BLaER1 (cell line): ENCODE data around the gene IGSF3.
"Not testable (repeated sequence)": the region's sequence is repeated elsewhere in the genome, so short reads cannot be mapped to it uniquely, and the experiment has no call there.

Experiments used
- H3K27ac ChIP-seq: shearing (Covaris generic); formaldehyde crosslinking; 2 replicates; pipeline ENCODE4 v1.8.1; 2022
- H3K27me3 ChIP-seq: shearing (Covaris generic); formaldehyde crosslinking; 2 replicates; pipeline ENCODE4 v1.8.1; 2022
- H3K36me3 ChIP-seq: shearing (Covaris generic); formaldehyde crosslinking; 2 replicates; pipeline ENCODE4 v1.8.1; 2022
- H3K4me1 ChIP-seq: shearing (Covaris generic); formaldehyde crosslinking; 2 replicates; pipeline ENCODE4 v1.8.1; 2022
- H3K4me2 ChIP-seq: shearing (Covaris generic); formaldehyde crosslinking; 2 replicates; pipeline ENCODE4 v1.8.1; 2022
- H3K4me3 ChIP-seq: shearing (Covaris generic); formaldehyde crosslinking; 2 replicates; pipeline ENCODE4 v1.8.1; 2022
- H3K9ac ChIP-seq: shearing (Covaris generic); formaldehyde crosslinking; 2 replicates; pipeline ENCODE4 v1.8.1; 2022
- H3K9me3 ChIP-seq: shearing (Covaris generic); formaldehyde crosslinking; 2 replicates; pipeline ENCODE4 v1.8.1; 2022
- H4K20me1 ChIP-seq: shearing (Covaris generic); formaldehyde crosslinking; 2 replicates; pipeline ENCODE4 v1.8.1; 2022
- Cebpa-rat ChIP-seq: shearing (Covaris generic); IDR thresholded peaks from 2 replicates; pipeline ENCODE4 v1.8.1; 2022

IGSF3 gene

DNA sequence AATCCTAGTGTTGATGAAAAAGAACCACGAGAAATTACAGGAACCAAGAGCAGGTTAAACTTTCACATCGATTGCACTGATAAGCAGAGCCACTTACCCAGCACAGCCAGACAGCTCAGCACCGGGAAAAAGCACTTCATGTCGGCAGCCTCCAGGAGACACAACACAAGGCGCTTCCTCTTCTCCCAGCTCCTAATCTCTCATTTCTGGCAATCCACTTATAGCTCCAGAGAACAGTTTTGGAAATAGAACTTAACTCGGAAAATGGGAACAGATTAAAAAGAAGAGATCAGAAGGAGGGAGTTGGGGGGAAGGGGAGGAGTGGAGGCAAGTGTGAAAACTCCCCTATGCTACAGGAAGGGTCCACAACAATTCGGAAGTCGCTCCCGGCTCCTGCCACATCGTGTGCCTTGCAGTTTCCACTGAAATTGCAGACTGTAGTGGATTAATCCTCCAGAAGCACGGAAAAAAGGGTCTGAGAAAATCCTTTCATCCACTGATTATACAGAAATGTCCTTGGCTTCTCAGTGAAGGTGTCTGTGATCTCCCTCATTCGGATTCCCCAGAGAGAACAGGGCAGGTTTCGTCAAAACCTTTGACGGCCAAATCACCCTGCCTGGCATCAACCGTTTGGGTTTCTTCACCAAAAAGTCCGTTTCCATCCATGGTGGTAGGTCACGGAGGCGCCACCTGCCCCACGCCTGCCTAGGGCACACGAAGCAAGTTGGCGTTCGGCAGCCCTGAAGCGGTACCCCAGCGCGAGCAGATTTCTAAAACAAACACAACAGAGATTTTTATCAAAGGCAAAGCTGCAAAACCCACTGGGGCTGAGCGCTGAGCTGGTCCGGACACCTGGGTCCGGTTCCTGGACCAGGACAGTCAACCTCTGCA, 1.1 kb downstream of the IGSF3 start:
- Histone ChIP-seq H3K27ac (peak overlapping the region; percentile 74), H3K36me3 (peaks cover 13% of the 10 kb centered on the region), H3K4me3 (peak overlapping the region; percentile 87), H4K20me1 (peaks cover 24% of the 10 kb centered on the region), H3K27me3 (no peaks in the 10 kb centered on the region), H3K9ac (peak overlapping the region; percentile 80), H3K4me1 (peaks cover 50% of the 10 kb centered on the region), H3K4me2 (peak overlapping the region; percentile 99), H3K9me3 (no peaks in the 10 kb centered on the region)
- TF ChIP-seq Cebpa-rat, result no peak

DNA sequence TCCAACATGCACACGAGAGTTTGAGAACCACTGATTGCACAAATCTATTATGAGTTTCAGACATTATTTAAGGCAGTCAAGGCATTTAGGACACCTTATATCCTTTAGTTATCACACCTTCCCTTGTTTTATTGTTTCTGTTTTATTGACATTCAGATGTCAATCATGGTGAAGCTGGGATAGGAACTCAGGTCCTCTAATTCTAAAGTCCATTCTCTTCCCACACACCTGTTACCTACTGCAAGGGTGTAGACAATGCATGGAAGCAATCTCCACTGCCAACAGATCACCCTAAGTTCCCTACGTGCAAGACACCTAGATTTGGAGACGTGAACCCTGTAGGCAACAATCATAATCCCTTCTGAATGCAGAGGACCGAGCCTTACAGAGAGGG, 2.6 kb downstream of the IGSF3 start:
- peak overlapping the region; percentile 99 for H3K4me2 ChIP-seq
- no peaks in the 10 kb centered on the region for H3K27me3 ChIP-seq
- H3K4me3 ChIP-seq, result peak overlapping the region; percentile 87
- no peaks in the 10 kb centered on the region for H3K9me3 ChIP-seq
- peaks cover 20% of the 10 kb centered on the region for H3K36me3 ChIP-seq
- TF ChIP-seq Cebpa-rat, result no peak
- peaks cover 50% of the 10 kb centered on the region for H3K4me1 ChIP-seq
- no peak overlapping the region for H3K27ac ChIP-seq
- H3K9ac ChIP-seq, result no peak overlapping the region
- H4K20me1 ChIP-seq, result peaks cover 24% of the 10 kb centered on the region

DNA sequence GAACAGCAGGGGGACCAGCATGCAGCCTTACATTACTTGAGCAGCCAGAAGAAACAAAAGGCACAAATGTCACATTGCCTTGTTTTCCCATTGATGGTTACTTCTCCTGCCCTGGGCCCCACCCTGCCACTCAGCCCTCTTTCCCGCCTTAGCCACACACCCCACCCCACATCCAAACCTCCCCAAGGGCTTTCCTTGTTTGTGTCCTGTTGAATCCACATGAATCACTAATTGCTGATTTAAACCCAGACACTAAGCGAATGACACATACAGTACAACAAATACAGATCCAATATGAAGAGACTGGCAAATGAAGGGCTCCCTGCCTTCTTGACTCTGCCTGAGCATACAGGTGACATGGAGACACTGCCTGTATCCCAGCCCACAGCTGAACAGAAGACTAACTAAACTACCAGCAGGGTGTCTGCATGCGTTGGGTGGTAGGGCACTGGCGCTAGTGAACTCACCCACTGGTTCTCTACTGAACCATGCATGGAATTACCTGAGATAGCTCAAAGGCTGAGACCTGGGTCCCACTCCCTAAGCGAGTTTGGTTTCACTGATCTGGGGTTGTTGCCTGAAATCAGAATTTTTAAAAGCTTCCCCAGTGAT, 3.1 kb downstream of the IGSF3 start:
- Histone ChIP-seq H3K9ac (no peak overlapping the region), H3K36me3 (peaks cover 20% of the 10 kb centered on the region), H3K27me3 (no peaks in the 10 kb centered on the region), H3K4me2 (peak overlapping the region; percentile 99), H3K4me3 (no peak overlapping the region), H4K20me1 (peaks cover 24% of the 10 kb centered on the region), H3K4me1 (peaks cover 50% of the 10 kb centered on the region), H3K9me3 (no peaks in the 10 kb centered on the region), H3K27ac (no peak overlapping the region)
- no peak for TF ChIP-seq Cebpa-rat

DNA sequence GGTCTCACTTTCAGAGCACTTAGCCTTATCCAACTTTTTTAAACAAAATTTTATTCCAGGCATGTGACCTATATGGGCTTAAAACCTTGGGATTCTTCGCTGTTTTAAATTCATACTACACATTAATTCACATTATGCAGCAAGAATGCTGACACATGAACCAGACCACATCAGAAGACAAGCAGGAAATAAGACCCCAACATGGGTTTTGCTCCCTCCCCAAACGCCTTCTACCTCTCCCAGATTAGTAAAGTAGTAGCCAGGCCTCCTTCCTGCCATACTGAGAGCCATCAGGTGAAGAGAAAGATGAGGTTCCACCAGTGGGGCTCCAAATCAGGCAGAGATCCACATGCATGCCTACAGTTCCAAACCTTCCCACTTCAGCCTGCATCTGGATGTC, 3.7 kb downstream of the IGSF3 start:
- Histone ChIP-seq H3K4me3 (no peak overlapping the region), H3K4me1 (peaks cover 50% of the 10 kb centered on the region), H3K36me3 (peaks cover 20% of the 10 kb centered on the region), H3K27me3 (no peaks in the 10 kb centered on the region), H3K9me3 (no peaks in the 10 kb centered on the region), H4K20me1 (peaks cover 24% of the 10 kb centered on the region), H3K9ac (no peak overlapping the region), H3K27ac (no peak overlapping the region), H3K4me2 (peak overlapping the region; percentile 99)
- TF ChIP-seq Cebpa-rat, result no peak

DNA sequence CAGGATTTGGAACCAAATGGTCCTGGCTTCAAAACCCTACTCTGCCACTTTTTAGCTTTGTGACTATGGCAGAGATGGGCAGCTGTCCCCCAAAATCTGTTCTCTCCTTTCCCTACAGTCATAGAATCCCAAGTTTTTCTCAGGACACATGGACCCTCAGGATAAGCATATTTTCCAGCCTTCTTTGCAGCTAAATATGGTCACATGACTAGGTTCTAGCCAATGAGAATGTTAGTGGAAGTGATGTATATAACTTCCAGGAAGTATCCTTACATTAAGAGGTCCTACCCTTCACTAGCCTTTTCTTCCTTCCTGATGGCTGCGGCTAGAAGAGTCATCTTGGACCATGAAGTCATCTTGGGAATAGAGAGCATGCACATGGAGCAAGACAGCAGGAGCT, 5.9 kb downstream of the IGSF3 start:
- H3K36me3 ChIP-seq, result peaks cover 25% of the 10 kb centered on the region
- H3K4me2 ChIP-seq, result no peak overlapping the region
- no peak overlapping the region for H3K27ac ChIP-seq
- H3K9ac ChIP-seq, result no peak overlapping the region
- H3K27me3 ChIP-seq, result no peaks in the 10 kb centered on the region
- no peak for TF ChIP-seq Cebpa-rat
- peaks cover 43% of the 10 kb centered on the region for H3K4me1 ChIP-seq
- peaks cover 24% of the 10 kb centered on the region for H4K20me1 ChIP-seq
- no peaks in the 10 kb centered on the region for H3K9me3 ChIP-seq
- H3K4me3 ChIP-seq, result no peak overlapping the region

DNA sequence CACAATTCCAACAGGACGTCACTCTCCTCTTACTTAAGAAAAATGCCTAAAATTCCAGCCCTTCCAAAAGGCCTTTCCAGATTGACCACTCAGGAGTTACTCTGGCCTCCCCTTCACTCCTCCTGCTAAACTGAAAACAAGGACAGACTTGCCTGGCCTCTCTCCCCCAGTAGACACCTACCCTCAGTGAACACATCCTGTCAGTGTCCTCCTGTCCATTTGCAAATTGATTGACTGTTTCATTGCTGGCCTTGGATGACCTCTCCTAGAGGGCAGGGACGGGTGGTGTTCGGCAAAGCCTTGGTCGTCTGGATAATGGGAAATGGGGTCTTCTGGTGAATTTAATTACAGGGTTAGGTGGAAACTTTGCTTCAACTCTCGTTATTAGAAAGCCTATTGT, 8.9 kb downstream of the IGSF3 start:
- not testable (repeated sequence) for H3K9ac ChIP-seq, H3K9me3 ChIP-seq, H4K20me1 ChIP-seq, H3K4me3 ChIP-seq, H3K27ac ChIP-seq, H3K4me2 ChIP-seq, H3K27me3 ChIP-seq
- peaks cover 13% of the 10 kb centered on the region for H3K4me1 ChIP-seq
- H3K36me3 ChIP-seq, result peaks cover 35% of the 10 kb centered on the region

DNA sequence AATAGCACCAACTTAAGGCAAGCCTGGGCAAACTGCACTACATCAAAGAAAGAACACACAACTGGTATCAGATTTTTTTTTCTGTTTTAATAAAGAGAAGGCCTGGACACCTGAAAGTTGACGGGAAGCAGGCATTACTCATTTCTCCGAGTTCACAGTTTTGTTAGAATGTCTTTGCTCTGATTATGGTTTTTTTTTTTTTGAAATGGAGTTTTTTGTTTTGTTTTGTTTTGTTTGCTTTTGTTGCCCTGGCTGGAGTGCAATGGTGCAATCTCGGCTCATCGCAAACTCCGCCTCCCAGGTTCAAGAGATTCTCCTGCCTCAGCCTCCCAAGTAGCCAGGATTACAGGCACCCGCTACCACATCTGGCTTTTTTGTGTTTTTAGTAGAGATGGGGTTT, 9.7 kb downstream of the IGSF3 start:
- not testable (repeated sequence) for H3K4me3 ChIP-seq, H3K9me3 ChIP-seq, H3K4me2 ChIP-seq, H3K9ac ChIP-seq, H3K4me1 ChIP-seq, H4K20me1 ChIP-seq, H3K27me3 ChIP-seq, H3K27ac ChIP-seq
- H3K36me3 ChIP-seq, result peaks cover 36% of the 10 kb centered on the region

DNA sequence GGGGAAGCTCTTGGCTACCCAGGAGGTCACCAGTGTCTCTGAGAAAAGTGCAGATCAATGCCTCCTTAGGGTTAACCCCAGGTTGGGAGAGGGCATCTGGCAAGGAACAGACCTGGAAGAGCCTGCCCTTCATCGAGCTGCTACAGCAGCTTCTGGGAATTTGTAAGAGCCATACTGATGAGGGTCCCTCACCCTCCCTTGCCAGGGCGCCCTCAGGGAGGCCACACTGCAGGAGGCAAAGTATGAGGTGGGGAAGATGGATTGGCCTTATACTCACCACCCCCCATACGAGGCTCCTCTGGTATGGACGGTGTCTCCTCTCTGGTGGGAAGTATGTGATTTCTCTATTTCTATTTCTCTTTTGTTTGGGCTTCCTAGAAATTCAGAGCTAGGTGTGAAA, 13.2 kb downstream of the IGSF3 start:
- Histone ChIP-seq H3K36me3 (peaks cover 24% of the 10 kb centered on the region; the same call in 1 of the 2 replicates), H4K20me1 (no peaks in the 10 kb centered on the region), H3K27me3 (no peaks in the 10 kb centered on the region), H3K9me3 (no peaks in the 10 kb centered on the region), H3K9ac (no peak overlapping the region), H3K4me2 (no peak overlapping the region), H3K4me3 (no peak overlapping the region), H3K4me1 (no peaks in the 10 kb centered on the region), H3K27ac (no peak overlapping the region)
- no peak for TF ChIP-seq Cebpa-rat

DNA sequence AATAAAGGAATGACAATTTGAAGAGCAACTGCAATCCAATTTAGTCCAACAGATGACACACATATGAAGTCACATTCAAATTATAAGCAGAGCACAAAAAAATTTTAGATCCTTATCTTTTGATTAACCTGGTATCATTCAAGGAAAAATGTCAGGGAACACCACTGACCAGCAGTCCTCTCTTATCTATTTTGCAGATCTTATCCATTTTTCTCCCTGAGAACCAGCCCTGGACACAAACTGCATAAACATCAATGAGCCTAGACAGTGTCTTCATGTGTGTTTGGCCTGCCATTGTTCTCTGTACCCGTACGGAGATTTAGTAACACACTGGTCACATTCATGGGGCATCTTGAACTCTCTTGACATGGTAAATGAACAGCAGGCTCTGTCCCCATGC, 14.9 kb downstream of the IGSF3 start:
- H3K27me3 ChIP-seq, H3K9me3 ChIP-seq, H3K27ac ChIP-seq, H3K4me2 ChIP-seq, H4K20me1 ChIP-seq, H3K4me3 ChIP-seq, H3K4me1 ChIP-seq, H3K9ac ChIP-seq: not testable (repeated sequence)
- peaks cover 19% of the 10 kb centered on the region; the same call in 1 of the 2 replicates for H3K36me3 ChIP-seq

DNA sequence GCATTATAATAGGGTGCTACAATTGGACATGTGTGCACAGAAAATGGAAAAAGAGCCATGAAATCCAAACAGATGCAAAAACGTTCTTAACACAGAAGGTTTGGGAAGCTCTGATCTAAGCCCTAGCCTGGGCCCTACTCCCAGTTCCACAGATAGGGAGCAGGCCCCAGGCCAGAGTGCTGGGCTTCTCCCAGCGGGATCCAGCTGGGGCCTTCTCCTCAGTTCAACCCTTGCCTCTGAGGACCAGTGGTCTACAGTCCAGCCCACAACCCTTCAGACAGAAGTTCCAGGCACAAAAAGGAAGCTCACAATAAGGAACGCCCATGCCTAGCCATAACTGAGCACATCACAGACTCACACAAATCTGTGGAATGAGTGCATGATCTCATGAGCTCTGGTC, 16.8 kb downstream of the IGSF3 start:
- H3K27me3 ChIP-seq, H3K27ac ChIP-seq, H3K9ac ChIP-seq, H3K9me3 ChIP-seq, H3K4me3 ChIP-seq, H3K4me1 ChIP-seq, H3K4me2 ChIP-seq, H4K20me1 ChIP-seq: not testable (repeated sequence)
- peaks cover 19% of the 10 kb centered on the region; the same call in 1 of the 2 replicates for H3K36me3 ChIP-seq

DNA sequence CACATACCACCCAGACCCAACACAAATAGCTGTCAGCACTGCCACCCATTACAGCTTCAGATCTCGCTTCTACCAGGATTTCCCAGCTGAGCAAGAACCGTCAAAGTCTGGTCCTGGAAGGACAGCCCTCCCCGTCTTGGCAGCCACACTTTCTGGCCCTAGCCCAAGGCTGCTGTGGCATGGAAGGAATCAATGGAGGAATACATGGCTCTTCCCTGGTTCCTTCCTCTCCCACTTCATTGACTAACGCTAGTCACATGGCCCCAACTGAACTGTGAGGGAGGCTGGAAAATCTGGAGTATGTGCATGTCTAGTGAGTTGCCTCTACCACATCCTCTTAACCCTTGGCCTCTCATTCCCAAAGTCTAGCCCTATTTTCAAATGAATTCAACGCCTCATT, 18.5 kb downstream of the IGSF3 start:
- not testable (repeated sequence) for H3K27ac ChIP-seq, H3K9ac ChIP-seq, H3K4me1 ChIP-seq, H3K4me3 ChIP-seq, H3K9me3 ChIP-seq, H3K4me2 ChIP-seq, H3K27me3 ChIP-seq, H4K20me1 ChIP-seq
- H3K36me3 ChIP-seq, result peaks cover 21% of the 10 kb centered on the region; the same call in 1 of the 2 replicates

DNA sequence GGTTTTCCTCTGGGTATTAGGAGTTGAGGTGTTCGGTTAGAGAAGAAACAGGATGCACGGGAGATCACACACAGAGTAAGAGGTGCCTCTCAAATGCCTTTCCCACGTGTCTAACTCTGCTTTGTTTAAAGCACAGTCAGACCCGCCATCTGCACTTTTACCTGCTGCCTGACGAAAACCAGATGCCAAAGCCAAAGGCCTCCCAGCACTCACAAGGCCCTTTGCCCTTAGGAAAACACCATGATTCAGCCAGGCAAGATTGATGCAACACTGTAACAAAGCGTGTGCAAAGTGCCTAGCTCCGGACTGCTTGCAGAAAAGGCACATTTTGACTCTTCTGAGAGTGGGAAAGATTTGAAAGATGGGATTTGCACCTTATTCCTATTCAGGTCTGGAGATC, 19.2 kb downstream of the IGSF3 start:
- peaks cover 17% of the 10 kb centered on the region; the same call in 1 of the 2 replicates for H3K36me3 ChIP-seq
- H3K4me1 ChIP-seq, H4K20me1 ChIP-seq, H3K9me3 ChIP-seq, H3K4me3 ChIP-seq, H3K9ac ChIP-seq, H3K27ac ChIP-seq, H3K4me2 ChIP-seq, H3K27me3 ChIP-seq: not testable (repeated sequence)

DNA sequence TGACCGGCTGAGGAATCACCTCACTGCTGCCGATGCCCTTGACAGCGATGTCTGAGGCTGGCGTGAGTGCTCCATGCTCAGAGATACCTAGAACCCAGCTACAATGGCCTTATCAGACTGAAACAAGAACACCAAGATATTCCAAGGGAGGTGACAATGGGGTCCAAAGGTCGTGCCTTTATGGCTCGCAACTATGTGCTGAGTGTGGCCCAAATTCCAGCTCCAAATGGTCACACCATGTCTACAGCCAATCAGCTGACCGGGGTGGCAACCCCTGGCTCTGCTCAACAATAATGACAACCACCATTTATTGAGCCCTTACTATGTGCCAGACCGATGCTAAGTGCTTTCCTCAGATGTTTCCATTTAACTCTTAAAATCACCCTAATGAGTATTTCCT, 20.3 kb downstream of the IGSF3 start:
- H3K27ac ChIP-seq, H4K20me1 ChIP-seq, H3K27me3 ChIP-seq, H3K9ac ChIP-seq, H3K4me2 ChIP-seq, H3K4me1 ChIP-seq, H3K9me3 ChIP-seq, H3K4me3 ChIP-seq: not testable (repeated sequence)
- peaks cover 17% of the 10 kb centered on the region; the same call in 1 of the 2 replicates for H3K36me3 ChIP-seq

DNA sequence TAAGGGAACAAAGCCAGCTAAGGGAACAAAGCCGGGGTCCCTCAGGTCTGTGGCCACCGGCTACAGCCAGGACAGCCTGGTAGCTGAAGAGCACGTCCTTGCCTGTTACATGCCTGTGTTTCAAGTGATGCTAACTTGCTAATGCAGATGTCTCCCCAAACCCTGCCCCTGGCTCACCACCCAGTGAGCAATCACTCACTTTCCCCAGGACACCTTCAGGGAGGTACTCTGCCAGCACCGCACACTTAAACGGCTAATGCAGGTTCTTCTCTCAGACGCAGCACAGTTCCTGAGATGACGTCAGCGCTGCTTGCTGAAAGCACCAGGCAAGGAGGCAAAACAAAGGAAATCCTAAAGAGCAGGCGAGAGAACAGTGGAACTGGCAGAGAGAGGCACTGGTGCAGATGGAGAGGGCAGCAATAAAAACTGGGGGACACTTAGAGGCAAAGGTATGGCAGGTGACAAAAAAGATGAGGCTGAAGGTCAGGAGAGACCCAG, 20.8 kb downstream of the IGSF3 start:
- not testable (repeated sequence) for H3K27ac ChIP-seq, H3K4me3 ChIP-seq, H4K20me1 ChIP-seq, H3K9ac ChIP-seq, H3K9me3 ChIP-seq, H3K27me3 ChIP-seq, H3K4me2 ChIP-seq, H3K4me1 ChIP-seq
- H3K36me3 ChIP-seq, result peaks cover 17% of the 10 kb centered on the region; the same call in 1 of the 2 replicates
